22Rv1 (cell line): ENCODE measurements around the gene SPATA13.

ENCODE experiments used
- ZFX ChIP-seq: fragments of 450-650 bp; IDR thresholded peaks from 2 replicates; pipeline ENCODE4 v1.6.1; 2017; ENCODE audit warnings: antibody characterized with exemption, borderline replicate concordance
- TF ChIP-seq, protein P1 (sequence below): fragments of 450-650 bp; IDR thresholded peaks from 2 replicates; pipeline ENCODE4 v1.5.1; 2017; ENCODE audit warnings: mild to moderate bottlenecking

DNA sequence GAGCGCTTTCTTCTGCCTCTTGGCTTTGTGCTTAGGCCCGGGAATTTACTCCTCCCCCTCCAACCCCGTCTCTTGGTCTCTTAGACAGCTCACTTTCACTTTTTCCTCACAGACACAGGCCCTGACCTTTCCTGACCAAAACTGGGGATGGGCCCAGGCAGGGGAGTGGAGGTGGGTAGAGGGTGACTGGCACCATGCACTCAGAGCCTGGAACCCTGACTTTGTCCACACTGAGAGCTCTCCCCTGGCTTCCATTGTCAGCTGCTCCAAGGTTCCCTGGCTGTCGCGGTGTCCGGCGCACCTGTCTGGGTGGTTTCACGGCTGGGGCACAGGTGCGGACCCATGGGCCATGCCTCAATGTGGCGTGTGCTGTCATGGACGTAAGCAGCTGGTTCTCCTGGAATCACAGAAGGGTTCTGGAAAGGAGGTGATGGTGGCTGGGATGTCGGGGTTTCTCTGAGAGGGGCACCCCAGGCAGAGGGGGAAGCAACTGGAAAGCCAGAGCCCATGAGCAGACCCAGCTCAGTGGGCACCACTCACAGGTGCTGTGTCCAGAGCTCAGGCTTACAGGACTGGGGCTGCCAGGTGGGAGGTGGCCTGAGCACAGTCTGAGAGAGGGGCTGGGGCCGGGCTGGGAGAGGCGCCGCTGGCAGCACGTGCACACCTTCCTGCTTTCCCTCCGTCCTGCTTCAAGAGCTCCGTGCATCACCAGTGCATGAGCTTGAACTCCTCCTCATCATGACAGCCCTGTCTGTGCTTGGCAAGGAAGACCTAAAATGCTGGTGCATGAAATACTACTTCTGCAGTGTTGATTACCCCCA is 120.9 kb downstream of the SPATA13 start:
- TF ChIP-seq, protein P1, sequence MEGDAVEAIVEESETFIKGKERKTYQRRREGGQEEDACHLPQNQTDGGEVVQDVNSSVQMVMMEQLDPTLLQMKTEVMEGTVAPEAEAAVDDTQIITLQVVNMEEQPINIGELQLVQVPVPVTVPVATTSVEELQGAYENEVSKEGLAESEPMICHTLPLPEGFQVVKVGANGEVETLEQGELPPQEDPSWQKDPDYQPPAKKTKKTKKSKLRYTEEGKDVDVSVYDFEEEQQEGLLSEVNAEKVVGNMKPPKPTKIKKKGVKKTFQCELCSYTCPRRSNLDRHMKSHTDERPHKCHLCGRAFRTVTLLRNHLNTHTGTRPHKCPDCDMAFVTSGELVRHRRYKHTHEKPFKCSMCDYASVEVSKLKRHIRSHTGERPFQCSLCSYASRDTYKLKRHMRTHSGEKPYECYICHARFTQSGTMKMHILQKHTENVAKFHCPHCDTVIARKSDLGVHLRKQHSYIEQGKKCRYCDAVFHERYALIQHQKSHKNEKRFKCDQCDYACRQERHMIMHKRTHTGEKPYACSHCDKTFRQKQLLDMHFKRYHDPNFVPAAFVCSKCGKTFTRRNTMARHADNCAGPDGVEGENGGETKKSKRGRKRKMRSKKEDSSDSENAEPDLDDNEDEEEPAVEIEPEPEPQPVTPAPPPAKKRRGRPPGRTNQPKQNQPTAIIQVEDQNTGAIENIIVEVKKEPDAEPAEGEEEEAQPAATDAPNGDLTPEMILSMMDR: no peak
- no peak for TF ChIP-seq ZFX
